NK-92 treated with Interleukin-12 subunit alpha and Interleukin-12 subunit beta, amount 100 ng/mL, for 24 hours (cell line): ENCODE data around the gene IFNL4.
A peak's percentile ranks its signal among the peaks of the same experiment; 100 is the strongest.
"Not testable (repeated sequence)": the region's sequence is repeated elsewhere in the genome, so short reads cannot be mapped to it uniquely, and the experiment has no call there.

Experiments used
- DNase-seq: peaks from one replicate; lab custom pipeline; 2025; lab: John Stamatoyannopoulos, UW

The IFNL4 gene

DNA sequence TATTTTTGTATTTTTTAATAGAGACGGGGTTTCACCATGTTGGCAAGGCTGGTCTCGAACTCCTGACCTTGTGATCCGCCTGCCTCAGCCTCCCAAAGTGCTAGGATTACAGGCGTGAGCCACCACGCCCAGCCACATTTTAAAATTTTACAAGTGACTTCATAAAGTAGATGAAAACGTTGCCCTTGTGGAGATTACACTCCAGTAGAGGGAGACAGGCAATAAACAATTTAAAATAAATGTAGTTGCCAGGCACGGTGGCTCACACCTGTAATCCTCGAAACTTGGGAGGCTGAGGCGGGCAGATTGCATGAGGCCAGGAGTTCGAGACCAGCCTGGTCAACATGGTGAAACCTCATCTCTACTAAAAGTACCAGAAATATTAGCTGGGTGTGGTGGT lies 29.5 kb downstream of the IFNL4 start:
- DNase-seq, result not testable (repeated sequence)

- DNase-seq, result no peak
Measured at GRCh38 chr19:39218230-39219007, 30.2 kb downstream of the IFNL4 start.

- DNase-seq, result no peak
Measured at GRCh38 chr19:39217094-39217493, 31.6 kb downstream of the IFNL4 start.

DNA sequence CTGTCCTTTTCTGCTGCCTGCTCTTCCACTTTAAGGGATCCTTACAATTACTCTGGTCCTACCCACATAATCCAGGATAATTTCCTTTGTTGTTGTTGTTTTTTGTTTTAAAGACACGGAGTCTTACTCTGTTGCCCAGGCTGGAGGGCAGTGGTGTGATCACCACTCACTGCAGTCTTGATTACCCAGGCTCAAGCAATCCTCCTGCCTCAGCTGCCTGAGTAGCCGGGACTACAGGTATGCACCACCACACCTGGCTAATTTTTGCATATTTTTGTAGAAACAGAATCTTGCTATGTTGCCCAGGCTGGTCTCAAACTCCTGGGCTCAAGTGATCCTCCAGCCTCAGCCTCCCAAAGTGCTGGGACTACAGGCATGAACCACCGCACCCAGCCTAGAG lies 33.3 kb downstream of the IFNL4 start:
- not testable (repeated sequence) for DNase-seq

DNA sequence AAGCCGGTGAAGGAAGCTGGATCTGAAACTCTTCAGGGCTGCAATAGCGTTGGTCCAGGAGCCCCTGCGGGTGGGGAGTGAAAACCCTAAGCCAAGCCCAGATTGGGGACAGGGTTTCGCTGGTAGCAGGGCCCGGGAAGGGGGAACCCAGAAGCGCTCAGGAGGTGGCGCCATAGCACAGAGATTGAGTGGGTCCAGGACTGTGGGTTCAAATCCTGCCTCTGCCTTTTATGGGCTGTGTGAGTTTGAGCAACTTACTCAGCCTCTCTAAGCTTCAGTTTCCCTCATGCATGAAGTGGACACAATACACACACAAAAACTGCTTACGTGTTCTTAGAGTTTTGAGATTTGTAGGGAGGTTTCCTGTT lies 36.3 kb downstream of the IFNL4 start:
- peak; percentile 25 for DNase-seq

- DNase-seq, result no peak
Measured at GRCh38 chr19:39211731-39212374, 36.8 kb downstream of the IFNL4 start.

- DNase-seq, result no peak
Measured at GRCh38 chr19:39209196-39209595, 39.5 kb downstream of the IFNL4 start.

DNA sequence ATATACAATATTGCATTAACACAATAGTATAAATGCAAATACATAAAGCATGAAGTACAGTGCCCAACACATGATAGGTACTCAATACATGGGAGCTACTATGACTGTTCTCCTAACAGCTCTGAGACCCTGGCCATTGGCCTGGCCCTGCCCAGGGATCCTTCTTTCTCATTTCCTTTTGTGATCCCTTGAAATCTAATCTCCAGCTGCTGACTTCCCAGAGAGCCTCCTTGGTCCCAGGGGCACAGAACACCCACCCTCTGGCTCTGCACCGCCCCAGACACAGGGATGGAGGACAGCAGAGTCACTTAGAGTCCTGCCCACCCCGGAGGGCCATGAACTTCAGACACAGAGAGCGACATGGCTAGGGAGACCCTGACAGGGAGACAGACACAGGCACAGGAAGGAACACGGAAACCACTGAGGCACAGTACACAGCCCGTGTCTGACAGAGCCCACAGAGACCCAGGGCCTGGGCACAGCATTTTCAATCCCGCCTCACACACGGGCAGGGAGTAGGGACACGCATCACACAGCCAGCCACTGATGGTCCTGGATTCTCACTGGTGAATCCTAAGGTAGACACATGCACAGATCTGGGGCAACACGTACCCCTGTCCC lies 40.4 kb downstream of the IFNL4 start:
- DNase-seq, result no peak

DNA sequence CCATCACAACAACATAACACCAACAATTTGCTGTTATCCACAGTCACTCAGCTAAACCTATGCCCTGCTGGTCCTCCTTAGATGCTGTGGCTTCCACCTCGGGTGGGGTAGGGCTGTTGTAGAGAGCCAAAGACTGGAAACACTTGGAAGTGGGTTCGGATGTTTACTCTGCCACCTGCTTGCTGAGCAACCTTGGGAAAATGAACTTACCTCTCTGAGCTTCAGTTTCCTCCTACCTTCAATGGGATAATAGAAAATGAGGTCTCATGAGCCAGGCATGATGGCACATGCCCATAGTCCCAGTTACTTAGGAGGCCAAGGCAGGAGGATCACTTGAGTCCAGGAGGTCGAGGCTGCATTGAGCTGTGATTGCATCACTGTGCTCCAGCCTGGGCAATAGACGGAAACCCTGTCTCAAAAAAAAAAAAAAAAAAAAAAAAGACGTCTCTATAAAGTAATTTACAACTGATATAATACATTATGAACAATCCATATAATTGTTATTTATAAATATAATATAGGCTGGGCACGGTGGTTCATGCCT lies 41.3 kb downstream of the IFNL4 start:
- DNase-seq, result no peak

DNA sequence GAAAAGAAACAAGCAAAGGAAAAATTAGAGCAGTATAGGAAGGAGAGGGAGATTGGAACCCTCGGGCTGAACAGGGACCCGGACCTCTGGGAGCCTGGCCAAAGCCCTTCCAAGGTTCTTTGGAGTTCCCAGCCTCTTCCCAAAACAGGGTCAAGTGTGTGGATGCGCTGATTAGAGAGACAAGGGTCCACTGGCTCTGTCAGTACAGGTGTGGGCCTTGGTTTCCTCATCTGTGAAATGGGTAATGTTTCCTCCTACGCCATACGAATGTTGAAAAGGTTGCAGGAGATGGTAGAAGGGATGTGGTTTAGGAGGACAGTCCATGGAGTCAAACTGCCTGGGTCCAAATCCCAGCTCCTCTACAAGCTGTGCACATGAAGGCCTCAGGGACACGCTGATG lies 42.5 kb downstream of the IFNL4 start:
- no peak for DNase-seq

DNA sequence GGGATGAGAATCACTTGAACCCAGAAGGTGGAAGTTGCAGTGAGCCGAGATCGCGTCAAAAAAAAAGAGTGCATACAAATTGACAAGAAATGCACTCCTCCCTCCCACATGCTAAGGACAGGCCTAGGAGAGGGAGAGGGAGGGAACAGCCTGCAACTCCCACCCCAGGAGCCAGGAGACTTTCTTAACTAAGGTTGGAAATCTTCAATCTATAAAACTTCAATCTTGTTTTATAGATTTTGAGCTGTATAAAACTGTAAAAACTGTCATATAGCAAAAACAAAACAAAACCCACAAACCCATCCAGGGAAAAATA lies 43.2 kb downstream of the IFNL4 start:
- no peak for DNase-seq

GRCh38 chr19:39203372-39204341 lies 45.0 kb downstream of the IFNL4 start, which contains the start of gene SYCN:
SYCN (minus strand) TSS chr19:39204263; CDS start chr19:39204254, 9 bp downstream.
- no peak for DNase-seq

DNA sequence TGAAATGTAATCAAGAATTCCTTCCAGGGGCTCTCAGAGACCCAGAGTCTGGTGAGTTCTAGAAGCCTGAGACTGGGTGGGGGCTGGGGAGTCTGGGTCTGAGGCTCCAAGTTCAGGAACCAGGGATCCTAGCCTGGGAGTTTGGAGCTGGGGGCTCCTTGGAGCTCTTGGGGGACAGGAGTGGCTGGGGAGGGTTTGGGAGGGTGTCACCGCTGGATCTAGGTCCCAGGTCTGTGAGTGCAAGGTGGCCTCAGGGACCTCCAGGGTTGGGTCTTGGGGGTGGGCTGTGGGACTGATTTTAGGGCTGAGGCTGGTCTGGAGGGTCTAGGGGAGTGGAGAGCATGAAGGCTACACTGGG lies 45.7 kb downstream of the IFNL4 start:
- no peak for DNase-seq

GRCh38 chr19:39200803-39201115 lies 47.9 kb downstream of the IFNL4 start:
- DNase-seq, result no peak

DNA sequence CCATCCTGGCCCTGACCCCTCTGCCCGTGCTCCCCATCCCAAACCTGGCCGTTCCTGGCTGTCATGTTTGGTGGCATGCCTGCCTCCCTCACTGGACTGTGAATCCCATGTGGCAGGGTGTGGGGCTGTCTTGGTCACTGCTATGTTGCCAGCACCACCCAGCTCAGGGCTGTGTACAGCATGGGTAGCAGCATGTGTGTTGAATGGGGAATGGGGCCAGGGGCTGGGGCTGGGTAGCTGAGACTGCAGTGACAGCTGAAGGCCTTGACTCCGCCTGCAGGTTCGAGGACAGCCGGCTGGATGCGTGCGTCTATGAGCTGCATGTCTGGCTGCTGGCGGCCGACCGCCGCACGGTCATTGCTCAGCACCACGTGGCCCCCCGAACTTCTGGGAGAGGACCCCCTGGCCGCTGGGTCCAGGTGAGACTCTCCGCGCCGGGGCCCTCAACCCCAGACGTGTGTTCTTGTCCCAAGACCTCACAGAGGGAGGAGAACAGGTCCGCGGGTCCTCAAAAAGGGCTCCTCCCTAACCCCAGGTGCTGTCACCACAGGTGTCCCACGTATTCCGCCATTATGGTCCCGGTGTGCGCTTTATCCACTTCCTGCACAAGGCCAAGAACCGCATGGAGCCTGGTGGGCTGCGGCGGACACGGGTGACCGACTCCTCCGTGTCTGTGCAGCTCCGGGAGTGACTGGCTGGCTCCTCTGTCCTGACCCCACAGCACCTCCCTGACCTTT lies 48.4 kb downstream of the IFNL4 start:
- DNase-seq, result no peak

DNA sequence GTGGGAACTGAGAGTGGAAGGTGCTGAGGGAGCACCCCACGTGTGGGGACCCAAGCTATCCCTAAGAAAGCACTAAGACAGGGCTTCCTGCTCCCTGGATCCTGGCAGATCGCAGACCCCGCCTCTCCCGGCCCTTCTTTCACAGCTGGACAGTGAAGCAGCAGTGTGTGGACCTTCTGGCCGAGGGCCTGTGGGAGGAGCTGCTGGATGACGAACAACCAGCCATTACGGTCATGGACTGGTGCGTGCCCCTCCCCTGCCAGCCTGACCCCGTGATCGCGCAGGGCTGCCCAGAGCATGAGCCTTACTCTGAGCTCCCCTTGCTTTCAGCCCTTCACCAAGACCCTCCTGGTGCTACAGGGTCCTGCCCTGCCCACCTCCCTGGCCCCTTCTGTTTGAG lies 49.6 kb downstream of the IFNL4 start:
- DNase-seq, result no peak

DNA sequence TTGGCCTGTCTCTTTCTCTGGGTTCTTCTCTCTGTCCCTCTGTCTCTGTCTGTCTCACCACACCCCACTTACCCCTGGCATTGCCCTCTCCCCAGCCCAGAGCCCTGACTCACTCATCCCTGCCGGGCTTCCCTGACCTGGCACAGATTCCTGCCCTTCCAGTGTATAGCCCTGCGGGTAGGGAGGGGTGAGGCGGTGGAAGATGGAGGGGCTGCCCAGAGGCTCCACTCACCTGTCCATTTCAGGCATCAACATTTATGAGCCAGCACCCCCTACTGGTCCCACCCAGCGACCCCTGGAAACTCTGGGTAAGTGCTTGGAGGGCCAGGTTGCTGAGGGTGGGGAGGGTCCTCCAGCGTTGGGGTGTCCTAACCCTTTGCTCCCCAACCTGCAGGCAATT lies 50.8 kb downstream of the IFNL4 start:
- no peak for DNase-seq

GRCh38 chr19:39196860-39197562 lies 51.6 kb downstream of the IFNL4 start, which contains the start of gene NCCRP1:
NCCRP1 (plus strand) TSS chr19:39196964; CDS start chr19:39196983, 19 bp downstream.
- no peak for DNase-seq

DNA sequence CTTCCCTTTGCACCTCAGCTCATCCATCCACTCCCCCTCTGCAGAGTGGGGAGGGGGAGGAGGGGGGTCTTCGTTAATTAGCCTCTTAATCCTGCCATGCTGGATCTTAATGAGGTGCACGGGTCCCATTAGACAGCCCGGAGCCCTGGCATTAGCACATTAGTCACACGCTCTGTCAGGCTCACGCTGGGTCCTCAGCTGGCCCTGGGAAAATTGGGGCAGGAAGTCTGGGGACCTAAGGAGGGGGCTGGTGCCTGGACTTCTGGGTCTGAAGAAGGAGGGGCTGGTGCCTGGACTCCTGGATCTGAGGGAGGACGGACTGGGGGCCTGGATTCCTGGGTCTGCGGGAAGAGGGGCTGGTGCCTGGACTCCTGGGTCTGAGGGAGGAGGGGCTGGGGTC lies 52.3 kb downstream of the IFNL4 start:
- DNase-seq, result no peak
